Mucosa of stomach (tissue), 1 donor: Measurements from ENCODE around the gene SRRM5.
"Not testable (repeated sequence)": the region's sequence is repeated elsewhere in the genome, so short reads cannot be mapped to it uniquely, and the experiment has no call there.

Experiments
- H3K27me3 ChIP-seq: one replicate; pipeline ENCODE4 v1.7.0; 2013; ENCODE audit warnings: mild to moderate bottlenecking, low read length; ENCODE audit not compliant: control insufficient read depth, insufficient read depth
- H3K36me3 ChIP-seq: one replicate; pipeline ENCODE4 v1.7.0; 2013; ENCODE audit warnings: low read length; ENCODE audit not compliant: control insufficient read depth, insufficient read depth
- H3K4me1 ChIP-seq: one replicate; pipeline ENCODE4 v1.7.0; 2013; ENCODE audit warnings: mild to moderate bottlenecking, low read length; ENCODE audit not compliant: control insufficient read depth, insufficient read depth
- H3K4me3 ChIP-seq: one replicate; pipeline ENCODE4 v1.7.0; 2013; ENCODE audit warnings: low read length
- H3K9ac ChIP-seq: one replicate; pipeline ENCODE4 v1.7.0; 2013; ENCODE audit warnings: mild to moderate bottlenecking, low read length, moderate library complexity
- H3K9me3 ChIP-seq: one replicate; pipeline ENCODE4 v1.7.0; 2013; ENCODE audit warnings: mild to moderate bottlenecking, low read length, moderate library complexity; ENCODE audit not compliant: control insufficient read depth
- donor health status: Pancreatic carcinoma.

SRRM5 gene

DNA sequence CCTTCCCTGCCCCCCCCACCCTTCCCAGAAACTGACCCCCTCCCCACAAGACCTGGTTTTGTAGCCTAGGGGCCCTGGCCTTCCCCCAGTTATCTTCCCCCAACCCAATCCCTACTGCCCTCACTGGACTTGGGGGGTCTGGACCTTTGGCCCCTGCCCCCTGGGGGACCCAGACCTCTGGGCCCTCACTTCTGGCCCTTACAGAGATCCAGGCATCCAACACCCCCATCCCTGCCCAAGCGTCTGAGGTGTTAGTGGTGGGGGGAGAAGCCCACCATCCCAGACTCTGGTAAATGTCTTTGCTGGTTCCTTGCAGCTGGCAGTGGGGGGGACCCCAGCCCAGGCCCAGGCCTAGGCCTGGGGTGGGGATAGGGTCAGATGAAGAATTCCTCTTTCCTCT, 11.1 kb downstream of the SRRM5 start:
- Histone ChIP-seq H3K4me1 (peaks cover 13% of the 10 kb centered on the region), H3K4me3 (no peak overlapping the region), H3K36me3 (no peaks in the 10 kb centered on the region)

DNA sequence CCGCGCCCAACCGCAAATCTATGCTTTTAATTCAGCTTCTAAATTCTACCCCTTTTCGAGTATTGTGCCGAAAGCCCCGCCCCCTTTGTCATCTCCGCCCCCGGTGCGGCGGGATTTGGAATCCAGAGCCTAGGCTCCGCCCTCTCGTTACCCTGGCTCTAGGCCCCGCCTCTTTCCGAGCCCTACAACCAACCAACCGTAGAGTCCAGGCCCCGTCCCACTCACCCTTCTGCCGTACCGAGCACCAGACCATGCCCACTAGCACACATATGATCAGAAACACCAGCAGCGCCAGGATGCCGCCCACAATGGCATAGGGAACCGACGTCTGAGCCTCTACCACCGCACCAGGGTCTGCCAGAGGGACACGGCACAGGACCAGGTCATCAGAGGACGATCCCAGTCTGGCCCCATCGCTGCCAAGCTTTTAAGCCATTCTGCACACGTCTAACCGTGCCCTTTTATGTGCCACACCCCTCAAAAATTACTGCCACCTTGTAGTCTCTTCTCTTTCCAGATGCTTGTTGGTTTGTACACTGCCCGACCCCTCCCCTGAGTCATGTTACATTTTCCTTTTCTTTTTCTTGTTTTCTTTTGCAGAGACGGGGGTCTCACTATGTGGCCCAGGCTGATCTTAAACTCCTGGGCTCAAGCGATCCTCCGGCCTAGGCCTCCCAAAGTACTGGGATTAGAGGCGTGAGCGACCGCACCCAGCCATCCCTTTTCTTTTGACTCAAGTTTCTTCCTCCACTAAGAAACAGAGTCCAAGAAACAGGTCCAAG, 12.2 kb downstream of the SRRM5 start:
- H3K4me3 ChIP-seq, result no peak overlapping the region
- H3K27me3 ChIP-seq, result no peaks in the 10 kb centered on the region
- no peak overlapping the region for H3K9ac ChIP-seq
- no peaks in the 10 kb centered on the region for H3K9me3 ChIP-seq
- peaks cover 9% of the 10 kb centered on the region for H3K4me1 ChIP-seq
- H3K36me3 ChIP-seq, result no peaks in the 10 kb centered on the region

More for the DNA sequence above, 11.1 kb downstream of the SRRM5 start:
- H3K9ac ChIP-seq, result no peak overlapping the region
- no peaks in the 10 kb centered on the region for H3K27me3 ChIP-seq
- H3K9me3 ChIP-seq, result no peaks in the 10 kb centered on the region

DNA sequence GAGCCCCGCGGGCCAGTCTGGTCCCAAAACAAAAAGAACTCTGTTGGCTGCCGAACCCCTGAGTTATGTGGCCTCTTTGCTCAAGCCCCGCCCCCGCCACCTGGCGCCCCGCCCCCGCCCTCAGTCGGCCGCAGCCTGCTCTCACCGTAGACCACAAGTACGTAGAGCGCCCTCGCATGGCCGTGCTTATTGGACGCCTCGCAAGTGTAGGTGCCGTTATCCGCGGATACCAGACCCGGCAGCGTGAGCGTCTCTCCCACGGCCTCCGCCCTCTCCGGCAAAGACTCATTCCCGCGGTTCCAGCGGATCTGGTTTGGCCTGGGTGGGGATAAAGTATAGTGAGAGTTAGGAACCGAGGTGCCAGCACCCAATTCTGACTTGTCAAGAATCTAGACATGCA, 13.0 kb downstream of the SRRM5 start:
- Histone ChIP-seq H3K9ac (no peak overlapping the region), H3K27me3 (no peaks in the 10 kb centered on the region), H3K36me3 (no peaks in the 10 kb centered on the region), H3K4me3 (no peak overlapping the region), H3K4me1 (peaks cover 8% of the 10 kb centered on the region), H3K9me3 (no peaks in the 10 kb centered on the region)

DNA sequence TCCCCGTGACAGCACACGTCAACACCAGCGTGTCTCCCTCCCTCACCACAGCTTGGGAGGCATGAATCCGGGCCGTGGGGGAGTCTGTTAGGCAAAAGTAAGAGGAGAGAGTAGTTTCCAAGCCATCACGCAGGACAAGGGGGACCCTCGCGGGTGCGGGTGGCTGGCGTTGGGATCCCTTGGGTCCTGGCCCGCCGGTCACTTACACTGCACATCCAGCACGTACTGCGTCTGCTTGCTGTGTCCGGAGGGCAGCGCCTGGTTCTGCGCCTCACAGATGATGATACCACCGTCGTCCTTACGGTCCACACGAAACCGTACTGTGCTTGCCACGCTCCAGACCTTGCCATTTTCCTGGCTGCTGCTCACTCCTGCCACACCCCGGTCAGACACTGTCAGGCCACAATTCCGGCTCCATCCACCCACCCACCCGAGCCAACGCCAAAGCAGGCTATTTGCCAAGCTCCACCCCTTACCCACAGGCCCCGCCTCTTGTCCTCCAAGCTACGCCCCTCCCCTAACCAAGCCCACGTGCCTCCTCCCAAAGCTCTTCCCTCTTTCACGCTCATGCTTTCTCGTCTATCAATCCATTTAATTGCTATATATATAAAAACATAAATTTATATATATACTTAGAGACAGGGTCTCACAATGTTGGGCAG, 14.2 kb downstream of the SRRM5 start:
- Histone ChIP-seq H3K9ac (no peak overlapping the region), H3K4me3 (no peak overlapping the region), H3K27me3 (no peaks in the 10 kb centered on the region), H3K9me3 (no peaks in the 10 kb centered on the region), H3K4me1 (no peaks in the 10 kb centered on the region), H3K36me3 (no peaks in the 10 kb centered on the region)

DNA sequence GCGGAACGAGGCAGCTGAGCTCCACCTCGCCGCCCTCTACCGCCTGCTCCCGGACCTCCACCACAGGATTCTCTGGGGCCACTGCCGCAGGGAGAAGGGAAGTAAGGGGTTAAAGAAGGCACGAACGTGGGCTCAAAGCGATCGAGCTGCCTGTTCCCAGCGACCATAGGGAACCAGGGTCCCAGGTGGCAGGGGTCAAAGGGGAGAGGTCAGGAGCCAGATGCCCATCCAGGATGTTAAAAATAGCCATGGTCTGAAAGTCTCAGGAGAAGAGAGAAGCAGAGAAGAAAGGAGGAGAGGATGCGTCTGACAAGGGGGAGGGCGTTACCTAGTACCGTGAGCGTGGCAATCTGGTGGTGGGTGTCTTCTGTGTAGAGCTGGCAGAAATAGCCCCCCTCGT, 14.9 kb downstream of the SRRM5 start:
- Histone ChIP-seq H3K27me3 (no peaks in the 10 kb centered on the region), H3K4me1 (no peaks in the 10 kb centered on the region), H3K9me3 (no peaks in the 10 kb centered on the region), H3K36me3 (no peaks in the 10 kb centered on the region), H3K9ac (no peak overlapping the region), H3K4me3 (no peak overlapping the region)

DNA sequence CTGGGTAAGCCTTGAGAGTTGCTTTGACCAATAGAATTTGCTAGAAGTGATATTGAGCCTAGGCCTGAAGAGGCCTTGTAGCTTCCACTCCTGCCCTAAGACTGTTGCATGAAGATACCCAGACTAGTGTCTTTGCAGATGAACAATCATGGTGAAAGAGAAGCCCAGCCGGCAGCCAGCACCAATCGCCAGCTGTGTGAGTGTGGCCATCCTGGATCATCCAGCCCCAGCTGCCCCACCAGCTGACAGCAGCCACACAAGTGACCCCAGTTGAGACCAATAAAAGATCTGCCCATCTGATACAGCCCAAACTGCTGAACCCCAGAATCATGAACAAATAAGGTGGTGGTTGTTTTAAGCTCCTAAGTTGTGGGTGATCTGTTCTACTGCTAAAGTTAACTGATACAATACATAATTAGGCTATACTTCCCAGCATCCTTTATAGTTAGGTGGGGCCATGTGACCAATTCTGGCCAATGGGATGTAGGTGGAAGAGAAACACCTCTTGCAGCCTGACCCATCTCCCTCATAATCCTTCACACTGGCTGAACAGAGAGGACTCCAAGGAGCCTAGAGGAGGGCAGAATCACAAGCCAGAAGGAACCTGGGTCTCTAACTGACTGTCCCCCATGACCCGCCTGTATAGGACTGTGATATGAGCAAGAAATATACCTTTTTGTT, 16.9 kb downstream of the SRRM5 start:
- no peak overlapping the region for H3K4me3 ChIP-seq
- no peaks in the 10 kb centered on the region for H3K9me3 ChIP-seq
- no peaks in the 10 kb centered on the region for H3K4me1 ChIP-seq
- H3K27me3 ChIP-seq, result peaks cover 3% of the 10 kb centered on the region
- no peaks in the 10 kb centered on the region for H3K36me3 ChIP-seq
- no peak overlapping the region for H3K9ac ChIP-seq

DNA sequence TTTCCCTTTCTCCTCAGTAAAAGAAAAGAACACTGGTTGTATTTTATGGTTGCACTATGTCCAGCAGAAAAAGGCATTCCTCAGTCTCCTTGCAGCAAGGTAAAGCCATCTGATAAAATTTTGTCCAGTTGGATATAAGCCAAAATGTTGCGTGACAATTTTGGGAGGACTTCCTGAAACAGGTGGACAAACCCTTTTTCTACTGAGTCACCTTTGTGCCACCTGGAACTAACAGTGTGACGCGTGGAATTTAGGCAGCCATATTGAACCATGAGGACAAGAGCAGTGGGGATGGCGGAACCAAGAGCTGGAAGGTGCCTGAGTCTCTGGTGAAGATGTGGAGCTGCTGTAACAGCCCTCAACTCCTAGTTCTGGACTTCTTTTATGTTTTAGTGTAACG, 19.6 kb downstream of the SRRM5 start:
- Histone ChIP-seq H3K27me3 (peaks cover 8% of the 10 kb centered on the region), H3K4me1 (no peaks in the 10 kb centered on the region), H3K36me3 (no peaks in the 10 kb centered on the region), H3K4me3 (no peak overlapping the region), H3K9ac (no peak overlapping the region), H3K9me3 (no peaks in the 10 kb centered on the region)

DNA sequence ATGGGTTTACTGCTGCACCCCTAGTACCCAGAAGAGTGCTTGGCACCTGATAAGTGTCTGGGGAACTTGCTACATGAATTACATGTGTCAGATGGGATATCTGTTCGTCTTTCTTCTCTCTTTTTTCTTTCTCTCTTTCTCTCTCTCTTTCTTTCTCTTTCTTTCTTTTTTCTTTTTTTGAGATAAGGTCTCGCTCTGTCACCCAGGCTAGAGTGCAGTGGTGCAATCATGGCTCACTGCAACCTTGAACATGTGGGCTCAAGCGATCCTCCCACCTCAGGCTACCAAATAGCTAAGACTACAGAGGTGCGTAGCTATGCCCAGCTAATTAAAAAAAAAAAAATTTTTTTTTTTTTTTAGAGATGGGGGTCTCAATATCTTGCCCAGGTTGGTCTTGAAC, 21.6 kb downstream of the SRRM5 start:
- H3K36me3 ChIP-seq, result no peaks in the 10 kb centered on the region
- no peaks in the 10 kb centered on the region for H3K4me1 ChIP-seq
- H3K4me3 ChIP-seq, result no peak overlapping the region
- H3K9ac ChIP-seq, result no peak overlapping the region
- H3K27me3 ChIP-seq, result peaks cover 14% of the 10 kb centered on the region
- no peaks in the 10 kb centered on the region for H3K9me3 ChIP-seq

DNA sequence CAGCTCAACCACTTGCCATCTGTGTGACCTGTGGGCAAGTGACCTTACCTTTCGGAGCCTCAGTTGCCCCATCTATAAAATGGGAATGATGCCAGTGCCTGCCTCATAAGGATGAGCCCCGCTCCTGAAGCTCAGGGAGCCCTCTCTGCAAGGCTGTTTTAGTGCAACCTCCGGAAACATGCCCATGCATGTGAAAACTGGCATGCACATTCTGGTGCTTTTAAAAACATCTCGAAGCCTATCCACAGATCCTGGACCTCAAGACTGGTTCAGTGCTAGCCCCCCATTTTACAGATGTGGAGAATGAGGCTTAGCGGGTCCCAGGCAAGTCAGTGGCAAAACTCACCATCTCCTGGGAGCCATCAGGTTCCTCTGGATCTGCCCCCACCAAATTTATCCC, 22.2 kb downstream of the SRRM5 start:
- Histone ChIP-seq H3K27me3 (peaks cover 20% of the 10 kb centered on the region), H3K9ac (no peak overlapping the region), H3K4me1 (peaks cover 4% of the 10 kb centered on the region), H3K36me3 (no peaks in the 10 kb centered on the region), H3K4me3 (no peak overlapping the region), H3K9me3 (peaks cover 5% of the 10 kb centered on the region)

DNA sequence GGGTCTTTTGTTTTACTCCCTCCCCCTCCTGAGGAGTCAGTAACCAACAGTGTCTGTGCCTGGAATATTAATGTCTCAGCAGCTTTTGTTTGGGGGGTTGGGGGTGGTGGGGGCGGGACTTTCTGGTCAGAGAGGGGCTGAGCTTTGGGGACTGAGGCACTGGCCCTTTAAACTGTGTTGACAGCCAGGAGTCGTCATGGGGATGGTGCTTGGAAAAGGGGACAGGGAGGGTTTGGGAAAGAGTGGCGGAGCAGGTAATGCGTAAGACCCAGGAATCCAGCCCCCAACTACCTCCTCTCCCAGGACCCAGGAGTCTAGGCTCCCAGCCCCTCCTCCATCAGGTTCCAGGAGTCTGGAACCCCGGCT, 22.6 kb downstream of the SRRM5 start:
- Histone ChIP-seq H3K4me1 (peaks cover 6% of the 10 kb centered on the region), H3K9me3 (peaks cover 5% of the 10 kb centered on the region), H3K36me3 (no peaks in the 10 kb centered on the region), H3K4me3 (no peak overlapping the region), H3K27me3 (peaks cover 22% of the 10 kb centered on the region), H3K9ac (no peak overlapping the region)

DNA sequence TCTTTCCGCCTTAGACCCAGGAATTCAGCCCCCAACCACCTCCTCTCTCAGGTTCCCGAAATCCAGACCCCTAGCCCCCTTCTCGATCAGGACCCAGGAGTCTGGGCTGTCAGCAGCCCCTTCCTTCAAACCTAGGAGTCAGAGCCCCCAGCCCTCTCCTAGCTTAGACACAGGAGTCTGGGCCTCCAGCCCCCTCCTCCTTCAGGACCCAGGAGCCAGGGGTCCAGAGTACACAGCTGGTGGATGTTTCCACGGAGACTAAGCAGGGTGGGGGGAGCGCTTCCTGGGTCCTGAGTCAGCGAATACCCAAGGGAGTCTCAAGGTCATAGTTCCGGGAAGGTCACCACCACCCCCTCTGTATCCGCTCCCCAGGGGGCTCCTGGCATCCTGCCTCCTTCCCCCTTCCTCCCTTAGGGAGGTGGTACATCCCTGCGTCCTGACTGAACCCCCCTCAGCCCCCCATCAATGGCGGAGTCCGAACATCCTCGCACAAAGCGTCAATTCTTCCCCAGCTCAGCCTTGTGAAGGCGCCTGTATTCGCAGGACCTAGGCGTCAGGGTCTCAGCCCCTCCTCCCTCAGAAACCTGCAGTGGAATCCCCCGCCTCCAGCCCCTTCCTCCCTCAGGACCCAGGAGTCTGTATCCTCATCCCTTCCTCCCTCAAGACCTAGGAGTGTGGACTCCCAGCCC, 23.1 kb downstream of the SRRM5 start:
- Histone ChIP-seq H3K9ac (no peak overlapping the region), H3K4me1 (peaks cover 7% of the 10 kb centered on the region), H3K9me3 (peaks cover 5% of the 10 kb centered on the region), H3K4me3 (no peak overlapping the region), H3K36me3 (no peaks in the 10 kb centered on the region), H3K27me3 (peaks cover 22% of the 10 kb centered on the region)

DNA sequence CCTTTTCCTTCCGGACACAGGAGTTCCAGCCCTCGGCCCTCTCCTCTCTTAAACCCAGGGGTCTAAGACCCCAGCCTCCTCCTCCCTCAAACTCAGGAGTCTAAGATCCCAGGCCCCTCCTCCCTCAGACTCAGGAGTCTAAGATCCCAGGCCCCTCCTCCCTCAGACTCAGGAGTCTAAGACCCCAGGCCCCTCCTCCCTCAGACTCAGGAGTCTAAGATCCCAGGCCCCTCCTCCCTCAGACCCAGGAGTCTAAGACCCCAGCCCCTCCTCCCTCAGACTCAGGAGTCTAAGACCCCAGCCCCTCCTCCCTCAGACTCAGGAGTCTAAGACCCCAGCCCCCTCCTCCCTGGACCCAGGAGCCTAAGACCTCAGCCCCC, 23.7 kb downstream of the SRRM5 start:
- H3K36me3 ChIP-seq, H3K9me3 ChIP-seq, H3K9ac ChIP-seq, H3K4me3 ChIP-seq: not testable (repeated sequence)
- peaks cover 27% of the 10 kb centered on the region for H3K27me3 ChIP-seq
- peaks cover 12% of the 10 kb centered on the region for H3K4me1 ChIP-seq
